ENCODE measurements around the gene TMEM234. TPM values are rescaled to one million over a fixed set of nuclear protein-coding genes. Genes with fewer than 3 reads are reported as not detected.

The TMEM234 gene
- total RNA-seq, 1 experiment from 2014 or later: 23.3 TPM

DNA sequence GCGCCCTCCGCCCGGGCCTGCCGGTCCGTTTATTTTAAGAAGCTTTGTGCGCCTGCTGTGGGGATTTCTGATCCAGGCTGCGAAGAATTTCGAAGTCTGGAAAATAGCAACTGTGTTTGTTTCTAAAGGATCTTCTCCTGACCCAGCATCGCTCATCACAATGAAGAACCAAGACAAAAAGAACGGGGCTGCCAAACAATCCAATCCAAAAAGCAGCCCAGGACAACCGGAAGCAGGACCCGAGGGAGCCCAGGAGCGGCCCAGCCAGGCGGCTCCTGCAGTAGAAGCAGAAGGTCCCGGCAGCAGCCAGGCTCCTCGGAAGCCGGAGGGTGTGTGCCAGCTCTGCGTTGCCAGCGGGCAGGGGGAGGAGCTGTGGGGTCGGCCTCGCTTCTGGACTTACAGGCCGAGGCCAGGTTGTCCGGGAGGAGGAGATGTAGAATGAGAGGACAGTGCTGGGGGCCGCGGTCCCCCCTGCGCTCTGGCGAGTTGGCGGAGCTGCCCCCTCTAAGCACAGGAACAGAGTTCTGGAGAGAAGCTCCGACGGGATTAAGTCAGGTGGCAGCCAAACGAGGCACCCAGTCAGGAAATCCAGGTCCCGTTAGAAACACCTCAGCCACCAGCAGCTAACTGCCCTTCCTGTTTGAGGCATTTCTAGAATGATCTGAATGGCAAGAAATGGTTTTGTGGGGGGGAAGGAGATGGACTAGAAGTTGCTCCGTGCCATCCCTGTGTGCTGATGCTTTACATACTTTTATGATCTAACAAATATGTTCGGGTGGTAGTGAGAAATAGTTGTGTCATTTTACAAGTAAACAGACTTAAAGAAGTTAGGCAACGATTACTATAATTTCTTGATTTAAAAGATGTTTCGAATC, 41.7 kb downstream of the TMEM234 start:
- no peaks in the 10 kb centered on the region for H3K9me3 ChIP-seq (ENCODE audit: control insufficient read depth, insufficient read depth, low read depth, low read length)
- intact Hi-C loops (cut with micrococcal nuclease; ENCODE audit: unreplicated experiment): no loop called here
- DNase-seq (ENCODE audit: low read depth, low spot score) (no peak), ATAC-seq (peak; percentile 36)
- no TSS peak for BruUV-seq (replicated peaks)
- TF ChIP-seq, protein P1, sequence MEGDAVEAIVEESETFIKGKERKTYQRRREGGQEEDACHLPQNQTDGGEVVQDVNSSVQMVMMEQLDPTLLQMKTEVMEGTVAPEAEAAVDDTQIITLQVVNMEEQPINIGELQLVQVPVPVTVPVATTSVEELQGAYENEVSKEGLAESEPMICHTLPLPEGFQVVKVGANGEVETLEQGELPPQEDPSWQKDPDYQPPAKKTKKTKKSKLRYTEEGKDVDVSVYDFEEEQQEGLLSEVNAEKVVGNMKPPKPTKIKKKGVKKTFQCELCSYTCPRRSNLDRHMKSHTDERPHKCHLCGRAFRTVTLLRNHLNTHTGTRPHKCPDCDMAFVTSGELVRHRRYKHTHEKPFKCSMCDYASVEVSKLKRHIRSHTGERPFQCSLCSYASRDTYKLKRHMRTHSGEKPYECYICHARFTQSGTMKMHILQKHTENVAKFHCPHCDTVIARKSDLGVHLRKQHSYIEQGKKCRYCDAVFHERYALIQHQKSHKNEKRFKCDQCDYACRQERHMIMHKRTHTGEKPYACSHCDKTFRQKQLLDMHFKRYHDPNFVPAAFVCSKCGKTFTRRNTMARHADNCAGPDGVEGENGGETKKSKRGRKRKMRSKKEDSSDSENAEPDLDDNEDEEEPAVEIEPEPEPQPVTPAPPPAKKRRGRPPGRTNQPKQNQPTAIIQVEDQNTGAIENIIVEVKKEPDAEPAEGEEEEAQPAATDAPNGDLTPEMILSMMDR (IDR thresholded peaks at IDR 0.05): no peak
- TF ChIP-seq, protein P2, sequence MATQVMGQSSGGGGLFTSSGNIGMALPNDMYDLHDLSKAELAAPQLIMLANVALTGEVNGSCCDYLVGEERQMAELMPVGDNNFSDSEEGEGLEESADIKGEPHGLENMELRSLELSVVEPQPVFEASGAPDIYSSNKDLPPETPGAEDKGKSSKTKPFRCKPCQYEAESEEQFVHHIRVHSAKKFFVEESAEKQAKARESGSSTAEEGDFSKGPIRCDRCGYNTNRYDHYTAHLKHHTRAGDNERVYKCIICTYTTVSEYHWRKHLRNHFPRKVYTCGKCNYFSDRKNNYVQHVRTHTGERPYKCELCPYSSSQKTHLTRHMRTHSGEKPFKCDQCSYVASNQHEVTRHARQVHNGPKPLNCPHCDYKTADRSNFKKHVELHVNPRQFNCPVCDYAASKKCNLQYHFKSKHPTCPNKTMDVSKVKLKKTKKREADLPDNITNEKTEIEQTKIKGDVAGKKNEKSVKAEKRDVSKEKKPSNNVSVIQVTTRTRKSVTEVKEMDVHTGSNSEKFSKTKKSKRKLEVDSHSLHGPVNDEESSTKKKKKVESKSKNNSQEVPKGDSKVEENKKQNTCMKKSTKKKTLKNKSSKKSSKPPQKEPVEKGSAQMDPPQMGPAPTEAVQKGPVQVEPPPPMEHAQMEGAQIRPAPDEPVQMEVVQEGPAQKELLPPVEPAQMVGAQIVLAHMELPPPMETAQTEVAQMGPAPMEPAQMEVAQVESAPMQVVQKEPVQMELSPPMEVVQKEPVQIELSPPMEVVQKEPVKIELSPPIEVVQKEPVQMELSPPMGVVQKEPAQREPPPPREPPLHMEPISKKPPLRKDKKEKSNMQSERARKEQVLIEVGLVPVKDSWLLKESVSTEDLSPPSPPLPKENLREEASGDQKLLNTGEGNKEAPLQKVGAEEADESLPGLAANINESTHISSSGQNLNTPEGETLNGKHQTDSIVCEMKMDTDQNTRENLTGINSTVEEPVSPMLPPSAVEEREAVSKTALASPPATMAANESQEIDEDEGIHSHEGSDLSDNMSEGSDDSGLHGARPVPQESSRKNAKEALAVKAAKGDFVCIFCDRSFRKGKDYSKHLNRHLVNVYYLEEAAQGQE (IDR thresholded peaks at IDR 0.05; ENCODE audit: insufficient read depth in 1 of 2, low read depth in 2 of 2, low read length in 1 of 2): no peak
- TF ChIP-seq SIN3A (IDR thresholded peaks at IDR 0.05; ENCODE audit: borderline replicate concordance, insufficient read depth, low read depth, low read length) (no peak), POLR2AphosphoS5 (IDR thresholded peaks at IDR 0.05; ENCODE audit: low read depth, low read length) (no peak), TCF7L2 (IDR thresholded peaks at IDR 0.05; ENCODE audit: low read depth, low read length) (no peak)
- in situ Hi-C loops (cut with HindIII; ENCODE audit: low pct_unique_long_range_greater_than_20kb, low sequenced_read_pairs): no loop called here
- H3K4me1 ChIP-seq (ENCODE audit: control insufficient read depth, insufficient read depth, low read length): peaks cover 33% of the 10 kb centered on the region
- no peaks in the 10 kb centered on the region for H3K27me3 ChIP-seq (ENCODE audit: control insufficient read depth, insufficient read depth, low read length)
- peak overlapping the region; percentile 77 to 93 for H3K4me3 ChIP-seq (ENCODE audit: low read depth in 2 of 2, low read length in 2 of 2)
- POLR2A ChIA-PET: interaction anchor here (0.5 to 1.2 kb wide), 3 partner anchors 19 to 636 kb away, joined by 4 to 6 read pairs (median 5); no protein-coding TSS in a partner anchor
- peak overlapping the region; percentile 90 for H3K27ac ChIP-seq (ENCODE audit: low read length)
- H3K36me3 ChIP-seq (ENCODE audit: control insufficient read depth, insufficient read depth, low read length): peaks cover 6% of the 10 kb centered on the region; the same call in 1 of the 2 replicates
- CTCF ChIA-PET: no interaction called here

GRCh38 chr1:32179443-32180185, 42.5 kb downstream of the TMEM234 start, which contains the start of gene TXLNA:
Gene TXLNA (plus strand): TSS chr1:32179675. CDS start chr1:32180346, 671 bp downstream.
- Histone ChIP-seq H3K36me3 (ENCODE audit: control insufficient read depth, insufficient read depth, low read length) (0 out of 2 replicates have a peak, but pooled peaks cover 2% of the 10 kb centered on the region), H3K27ac (ENCODE audit: low read length) (peak within 1 kb of the TSS; percentile 97), H3K27me3 (ENCODE audit: control insufficient read depth, insufficient read depth, low read length) (no peaks in the 10 kb centered on the region), H3K4me1 (ENCODE audit: control insufficient read depth, insufficient read depth, low read length) (peaks cover 33% of the 10 kb centered on the region), H3K9me3 (ENCODE audit: control insufficient read depth, insufficient read depth, low read depth, low read length) (no peaks in the 10 kb centered on the region), H3K4me3 (ENCODE audit: low read depth in 2 of 2, low read length in 2 of 2) (peak within 1 kb of the TSS; percentile 77 to 93)
- no TSS peak for BruUV-seq (replicated peaks)
- ChIA-PET CTCF (no interaction called here), POLR2A (interaction anchor here (0.6 to 1.2 kb wide), 5 partner anchors 18 to 637 kb away, joined by 3 to 8 read pairs (median 5); no protein-coding TSS in a partner anchor)
- in situ Hi-C loops (cut with HindIII; ENCODE audit: low pct_unique_long_range_greater_than_20kb, low sequenced_read_pairs) (no loop called here), intact Hi-C loops (cut with micrococcal nuclease; ENCODE audit: unreplicated experiment) (no loop called here)
- peak; percentile 96 for ATAC-seq
- peak; percentile 20; the same call in 1 of the 2 replicates for TF ChIP-seq TCF7L2 (IDR thresholded peaks at IDR 0.05; ENCODE audit: low read depth, low read length)
- TF ChIP-seq, protein P2 (IDR thresholded peaks at IDR 0.05; ENCODE audit: insufficient read depth in 1 of 2, low read depth in 2 of 2, low read length in 1 of 2): no peak
- TF ChIP-seq, protein P1 (IDR thresholded peaks at IDR 0.05): no peak
- TF ChIP-seq SIN3A (IDR thresholded peaks at IDR 0.05; ENCODE audit: borderline replicate concordance, insufficient read depth, low read depth, low read length): peak; percentile 52; the same call in 1 of the 2 replicates
- peak; percentile 94 for TF ChIP-seq POLR2AphosphoS5 (IDR thresholded peaks at IDR 0.05; ENCODE audit: low read depth, low read length)
- peak; percentile 63 for DNase-seq (ENCODE audit: low read depth, low spot score)

All from Panc1 (cell line).